ENCODE data around the gene ANKRD30B. TPM values are rescaled to one million over a fixed set of nuclear protein-coding genes. Genes with fewer than 3 reads are reported as not detected.
A peak's percentile ranks its signal among the peaks of the same experiment; 100 is the strongest.
"Not testable (repeated sequence)": the region's sequence is repeated elsewhere in the genome, so short reads cannot be mapped to it uniquely, and the experiment has no call there.

The ANKRD30B gene, protein sequence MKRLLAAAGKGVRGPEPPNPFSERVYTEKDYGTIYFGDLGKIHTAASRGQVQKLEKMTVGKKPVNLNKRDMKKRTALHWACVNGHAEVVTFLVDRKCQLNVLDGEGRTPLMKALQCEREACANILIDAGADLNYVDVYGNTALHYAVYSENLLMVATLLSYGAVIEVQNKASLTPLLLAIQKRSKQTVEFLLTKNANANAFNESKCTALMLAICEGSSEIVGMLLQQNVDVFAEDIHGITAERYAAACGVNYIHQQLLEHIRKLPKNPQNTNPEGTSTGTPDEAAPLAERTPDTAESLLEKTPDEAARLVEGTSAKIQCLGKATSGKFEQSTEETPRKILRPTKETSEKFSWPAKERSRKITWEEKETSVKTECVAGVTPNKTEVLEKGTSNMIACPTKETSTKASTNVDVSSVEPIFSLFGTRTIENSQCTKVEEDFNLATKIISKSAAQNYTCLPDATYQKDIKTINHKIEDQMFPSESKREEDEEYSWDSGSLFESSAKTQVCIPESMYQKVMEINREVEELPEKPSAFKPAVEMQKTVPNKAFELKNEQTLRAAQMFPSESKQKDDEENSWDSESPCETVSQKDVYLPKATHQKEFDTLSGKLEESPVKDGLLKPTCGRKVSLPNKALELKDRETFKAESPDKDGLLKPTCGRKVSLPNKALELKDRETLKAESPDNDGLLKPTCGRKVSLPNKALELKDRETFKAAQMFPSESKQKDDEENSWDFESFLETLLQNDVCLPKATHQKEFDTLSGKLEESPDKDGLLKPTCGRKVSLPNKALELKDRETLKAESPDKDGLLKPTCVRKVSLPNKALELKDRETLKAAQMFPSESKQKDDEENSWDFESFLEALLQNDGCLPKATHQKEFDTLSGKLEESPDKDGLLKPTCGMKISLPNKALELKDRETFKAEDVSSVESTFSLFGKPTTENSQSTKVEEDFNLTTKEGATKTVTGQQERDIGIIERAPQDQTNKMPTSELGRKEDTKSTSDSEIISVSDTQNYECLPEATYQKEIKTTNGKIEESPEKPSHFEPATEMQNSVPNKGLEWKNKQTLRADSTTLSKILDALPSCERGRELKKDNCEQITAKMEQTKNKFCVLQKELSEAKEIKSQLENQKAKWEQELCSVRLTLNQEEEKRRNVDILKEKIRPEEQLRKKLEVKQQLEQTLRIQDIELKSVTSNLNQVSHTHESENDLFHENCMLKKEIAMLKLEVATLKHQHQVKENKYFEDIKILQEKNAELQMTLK (N-terminal part only)
- not detected for total RNA-seq

DNA sequence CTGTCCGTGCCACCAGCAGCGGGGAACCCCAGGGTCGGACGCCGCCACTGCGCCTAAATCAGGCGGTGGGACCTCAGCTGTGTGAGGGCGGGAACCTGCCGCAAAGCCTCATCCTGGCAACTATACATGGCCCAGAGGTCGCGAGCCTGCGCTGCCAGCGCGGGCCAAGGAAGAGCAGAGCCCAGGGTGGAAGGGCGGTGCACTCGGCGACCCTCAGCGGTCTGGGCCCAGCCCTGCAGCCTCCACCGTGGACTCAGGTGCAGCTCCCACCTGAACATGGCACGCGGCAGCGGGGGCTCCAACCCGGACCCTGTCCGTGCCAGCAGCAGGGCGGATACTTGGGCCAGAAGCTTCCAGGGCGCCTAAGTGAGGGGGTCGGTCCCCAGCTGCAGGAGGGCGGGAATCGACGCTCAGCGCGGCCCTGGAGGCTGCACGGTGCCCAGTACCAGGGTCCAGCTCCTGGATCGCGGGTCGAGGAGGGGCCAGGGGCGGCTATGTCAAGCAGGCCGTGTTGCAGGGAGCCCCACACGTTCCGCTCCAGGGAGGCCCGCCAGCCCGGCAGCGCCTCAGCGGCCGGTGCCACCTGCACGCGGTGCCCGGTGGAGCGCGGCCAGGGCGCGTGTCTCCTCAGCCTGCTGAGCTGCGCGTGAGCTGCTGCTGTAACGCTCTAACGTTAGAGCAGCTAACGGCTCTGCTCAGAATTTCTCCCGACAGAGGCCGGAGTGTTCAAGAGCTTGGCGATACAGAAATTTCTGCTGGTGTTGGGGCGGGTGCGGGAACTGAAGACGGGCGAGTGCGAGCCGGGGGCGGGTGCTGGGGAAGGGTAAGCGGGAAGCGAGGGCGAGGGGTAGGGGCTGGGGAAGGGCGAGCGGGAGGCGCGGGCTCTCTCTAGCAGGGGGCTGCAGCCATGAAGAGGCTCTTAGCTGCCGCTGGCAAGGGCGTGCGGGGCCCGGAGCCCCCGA, at the start of gene ANKRD30B:
TSS of gene ANKRD30B (plus strand) at position 660 of the 962 bp plus-strand sequence. CDS start at position 908, 248 bp downstream.
- H3K9me3 Mint-ChIP-seq (ENCODE audit: low read depth) = no peaks in the 10 kb centered on the region
- intact Hi-C loops (cut with DNase I, micrococcal nuclease) = no loop called here
- peaks cover 10% of the 10 kb centered on the region for H3K27me3 Mint-ChIP-seq
- ChIA-PET CTCF (no interaction called here), POLR2A (interaction anchor here (0.6 kb wide), 1 partner anchor 12 kb away, joined by 3 read pairs; no protein-coding TSS in a partner anchor)
- H3K4me1 Mint-ChIP-seq = peaks cover 5% of the 10 kb centered on the region
- H3K4me3 Mint-ChIP-seq = peak within 1 kb of the TSS; percentile 41
- DNase-seq = peak; percentile 29
- peak; percentile 33 for ATAC-seq
- no peak within 1 kb of the TSS for H3K27ac Mint-ChIP-seq
- no peaks in the 10 kb centered on the region for H3K36me3 Mint-ChIP-seq (ENCODE audit: low read depth)

- H3K4me3 Mint-ChIP-seq; H3K4me1 Mint-ChIP-seq; H3K9me3 Mint-ChIP-seq (ENCODE audit: low read depth); ATAC-seq; POLR2A ChIA-PET; H3K27me3 Mint-ChIP-seq; intact Hi-C loops (cut with DNase I, micrococcal nuclease); DNase-seq; H3K27ac Mint-ChIP-seq; H3K36me3 Mint-ChIP-seq (ENCODE audit: low read depth); CTCF ChIA-PET: not testable (repeated sequence)
Observed at GRCh38 chr18:14701286-14702040, 46.5 kb upstream of the ANKRD30B start.

- DNase-seq, POLR2A ChIA-PET: not testable (repeated sequence)
Observed at GRCh38 chr18:14709761-14710160, 38.2 kb upstream of the ANKRD30B start.

DNA sequence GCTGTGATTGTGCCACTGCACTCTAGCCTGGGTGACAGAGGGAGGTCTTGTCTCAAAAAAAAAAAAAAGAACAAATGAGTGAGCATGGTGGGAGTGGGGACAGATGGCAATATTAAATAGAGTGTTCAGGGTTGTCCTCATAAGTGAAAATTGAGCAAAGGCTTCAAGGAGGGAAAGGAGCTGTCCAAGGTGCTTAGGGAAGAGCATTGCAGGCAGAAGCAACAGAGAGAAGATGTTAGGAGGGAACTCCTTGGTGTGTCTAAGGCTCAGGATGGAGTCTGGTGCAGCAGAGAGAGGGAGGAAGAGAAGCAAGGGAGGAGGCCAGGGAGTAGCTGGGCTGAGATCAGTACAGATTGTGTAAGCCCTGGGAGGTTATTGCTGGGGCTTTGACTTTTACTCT, 26.4 kb upstream of the ANKRD30B start:
- H3K27ac Mint-ChIP-seq, DNase-seq: not testable (repeated sequence)

More at GRCh38 chr18:14709761-14710160, 38.2 kb upstream of the ANKRD30B start:
- ATAC-seq; H3K27me3 Mint-ChIP-seq; H3K27ac Mint-ChIP-seq; H3K4me3 Mint-ChIP-seq; H3K9me3 Mint-ChIP-seq (ENCODE audit: low read depth); CTCF ChIA-PET; H3K4me1 Mint-ChIP-seq; H3K36me3 Mint-ChIP-seq (ENCODE audit: low read depth); intact Hi-C loops (cut with DNase I, micrococcal nuclease): not testable (repeated sequence)

DNA sequence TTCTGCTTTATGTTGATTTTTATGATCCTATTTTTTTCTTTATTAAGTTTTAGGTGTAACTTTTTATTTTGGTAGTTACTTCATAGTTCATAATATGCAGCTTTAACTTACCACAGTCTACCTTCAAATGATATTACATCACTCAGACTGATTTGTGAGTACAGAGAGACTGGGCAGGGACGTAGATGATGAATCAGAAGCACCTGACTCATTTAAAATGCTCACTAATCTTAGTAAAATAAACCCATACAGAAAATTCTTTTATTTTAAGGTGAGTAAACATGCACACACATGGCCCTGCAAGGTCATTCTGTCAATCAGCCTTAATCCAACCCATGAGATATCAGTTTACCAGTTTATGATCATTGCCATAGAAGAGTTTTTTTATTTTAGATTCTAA, 8.9 kb upstream of the ANKRD30B start:
- H3K36me3 Mint-ChIP-seq (ENCODE audit: low read depth); POLR2A ChIA-PET; DNase-seq; H3K4me3 Mint-ChIP-seq; H3K4me1 Mint-ChIP-seq; intact Hi-C loops (cut with DNase I, micrococcal nuclease); ATAC-seq; H3K27ac Mint-ChIP-seq; H3K9me3 Mint-ChIP-seq (ENCODE audit: low read depth); CTCF ChIA-PET; H3K27me3 Mint-ChIP-seq: not testable (repeated sequence)

More for the DNA sequence above, 26.4 kb upstream of the ANKRD30B start:
- intact Hi-C loops (cut with DNase I, micrococcal nuclease); POLR2A ChIA-PET; H3K4me1 Mint-ChIP-seq; H3K27me3 Mint-ChIP-seq; ATAC-seq; H3K4me3 Mint-ChIP-seq; H3K9me3 Mint-ChIP-seq (ENCODE audit: low read depth); H3K36me3 Mint-ChIP-seq (ENCODE audit: low read depth); CTCF ChIA-PET: not testable (repeated sequence)

DNA sequence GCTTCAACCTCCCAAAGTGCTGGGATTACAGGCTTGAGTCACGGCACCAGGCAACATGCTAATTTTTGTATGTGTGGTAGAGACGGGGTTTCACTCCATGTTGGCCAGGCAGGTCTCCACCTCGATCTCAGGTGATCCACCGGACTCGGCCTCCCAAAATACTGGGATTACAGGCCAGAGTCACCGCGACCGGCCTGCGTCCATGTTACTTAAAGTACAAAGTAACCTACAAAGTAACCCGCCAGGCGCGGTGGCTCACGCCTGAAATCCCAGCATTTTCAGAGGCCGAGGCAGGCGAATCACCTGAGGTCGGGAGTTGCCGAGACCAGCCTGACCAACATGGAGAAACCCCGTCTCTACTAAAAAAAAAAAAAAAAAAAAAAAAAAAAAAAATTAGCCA, 1.1 kb upstream of the ANKRD30B start:
- H3K27ac Mint-ChIP-seq = no peak overlapping the region
- H3K4me1 Mint-ChIP-seq = peaks cover 5% of the 10 kb centered on the region
- H3K27me3 Mint-ChIP-seq = peaks cover 10% of the 10 kb centered on the region
- no peak overlapping the region for H3K4me3 Mint-ChIP-seq
- DNase-seq (no peak), ATAC-seq (no peak)
- intact Hi-C loops (cut with DNase I, micrococcal nuclease) = no loop called here
- no peaks in the 10 kb centered on the region for H3K9me3 Mint-ChIP-seq (ENCODE audit: low read depth)
- H3K36me3 Mint-ChIP-seq (ENCODE audit: low read depth) = no peaks in the 10 kb centered on the region
- CTCF ChIA-PET = no interaction called here
- POLR2A ChIA-PET = no interaction called here

GRCh38 chr18:14748496-14748895, 524 bp downstream of the ANKRD30B start:
- Mint-ChIP-seq H3K36me3 (ENCODE audit: low read depth) (no peaks in the 10 kb centered on the region), H3K27ac (no peak overlapping the region), H3K4me1 (peaks cover 5% of the 10 kb centered on the region), H3K9me3 (ENCODE audit: low read depth) (no peaks in the 10 kb centered on the region), H3K4me3 (peak overlapping the region; percentile 41), H3K27me3 (peaks cover 10% of the 10 kb centered on the region)
- intact Hi-C loops (cut with DNase I, micrococcal nuclease) = no loop called here
- POLR2A ChIA-PET = no interaction called here
- no peak for ATAC-seq
- DNase-seq = no peak
- CTCF ChIA-PET = interaction anchor here (0.5 kb wide), 1 partner anchor 165 kb away, joined by 3 read pairs; no protein-coding TSS in a partner anchor

GRCh38 chr18:14763566-14763965, 15.6 kb downstream of the ANKRD30B start:
- DNase-seq; H3K4me3 Mint-ChIP-seq; H3K9me3 Mint-ChIP-seq (ENCODE audit: low read depth); POLR2A ChIA-PET; CTCF ChIA-PET; H3K36me3 Mint-ChIP-seq (ENCODE audit: low read depth); intact Hi-C loops (cut with DNase I, micrococcal nuclease); H3K4me1 Mint-ChIP-seq; ATAC-seq; H3K27ac Mint-ChIP-seq; H3K27me3 Mint-ChIP-seq: not testable (repeated sequence)

DNA sequence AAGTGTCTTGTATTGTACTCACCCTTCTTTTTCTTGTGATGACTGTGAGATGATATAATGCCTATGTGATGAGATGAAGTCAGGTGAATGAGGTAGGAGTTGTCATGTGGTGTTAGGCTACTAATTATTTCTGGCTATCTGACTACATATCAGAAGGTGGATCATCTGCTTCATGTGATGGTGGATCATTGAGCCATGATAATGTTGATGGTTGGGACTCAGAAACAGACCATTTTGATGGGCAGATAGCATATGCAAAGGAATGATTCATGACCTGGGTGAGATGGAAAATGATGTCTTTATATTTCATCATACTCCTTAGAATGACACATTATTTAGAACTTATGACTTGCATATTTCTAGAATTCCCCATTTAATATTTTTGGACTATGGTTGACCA, 19.5 kb downstream of the ANKRD30B start:
- Mint-ChIP-seq H3K36me3 (ENCODE audit: low read depth) (no peaks in the 10 kb centered on the region), H3K9me3 (ENCODE audit: low read depth) (peaks cover 2% of the 10 kb centered on the region), H3K4me3 (no peak overlapping the region), H3K27ac (no peak overlapping the region), H3K4me1 (peaks cover 8% of the 10 kb centered on the region), H3K27me3 (no peaks in the 10 kb centered on the region)
- ChIA-PET CTCF (no interaction called here), POLR2A (no interaction called here)
- ATAC-seq (peak; percentile 33), DNase-seq (no peak)
- intact Hi-C loops (cut with DNase I, micrococcal nuclease) = no loop called here

- intact Hi-C loops (cut with DNase I, micrococcal nuclease) = no loop called here
- Mint-ChIP-seq H3K4me1 (peaks cover 8% of the 10 kb centered on the region), H3K27me3 (no peaks in the 10 kb centered on the region), H3K27ac (no peak overlapping the region), H3K4me3 (no peak overlapping the region), H3K36me3 (ENCODE audit: low read depth) (no peaks in the 10 kb centered on the region), H3K9me3 (ENCODE audit: low read depth) (peaks cover 2% of the 10 kb centered on the region)
- DNase-seq (no peak), ATAC-seq (no peak)
- ChIA-PET POLR2A (no interaction called here), CTCF (no interaction called here)
Observed at GRCh38 chr18:14768241-14768640, 20.3 kb downstream of the ANKRD30B start.
